GM19099 (cell line): Measurements from ENCODE around the gene TEAD1.

ENCODE experiments used
- POLR2A ChIP-seq: IDR thresholded peaks from 3 replicates; pipeline ENCODE4 v1.6.1; 2011; ENCODE audit warnings: low read depth; ENCODE audit not compliant: insufficient read length; ENCODE audit errors: extremely low read depth

TEAD1 gene

GRCh38 chr11:12678991-12679390, 4.8 kb downstream of the TEAD1 start:
- no peak for TF ChIP-seq POLR2A

GRCh38 chr11:12679471-12679870, 5.2 kb downstream of the TEAD1 start:
- TF ChIP-seq POLR2A, result no peak

DNA sequence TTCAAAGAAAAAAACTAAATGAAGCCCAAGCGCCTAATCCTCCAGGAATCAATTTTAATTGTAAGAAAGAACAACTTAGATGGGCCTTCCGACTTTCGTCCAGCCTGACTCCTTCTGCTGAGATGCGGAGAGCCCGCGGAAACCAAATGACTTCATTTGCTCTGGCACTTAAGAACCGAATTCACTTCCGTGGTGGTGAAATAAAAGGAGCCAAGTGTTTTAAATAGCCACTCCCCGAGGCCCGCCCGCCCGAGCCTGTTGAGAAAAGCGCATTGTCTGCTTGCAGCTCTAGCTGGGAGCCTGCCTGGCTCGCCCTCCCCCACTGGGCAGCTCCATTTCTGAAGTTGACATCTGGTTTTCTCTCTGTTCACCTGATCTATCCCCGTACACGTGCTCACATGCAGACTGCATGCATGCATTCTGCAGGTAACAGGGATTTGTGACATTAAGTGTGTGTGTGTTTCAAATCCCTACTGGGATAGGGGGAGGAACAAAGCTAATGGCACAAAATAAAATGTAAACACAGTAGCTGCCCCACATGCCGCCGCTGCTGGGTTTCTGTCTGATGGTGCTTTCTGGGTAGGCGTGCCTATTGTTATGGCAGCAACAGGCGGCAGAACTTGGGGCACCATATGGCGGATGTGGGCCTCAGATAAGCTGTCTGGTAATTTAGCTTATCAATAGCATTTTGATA, 6.2 kb downstream of the TEAD1 start:
- TF ChIP-seq POLR2A, result no peak

DNA sequence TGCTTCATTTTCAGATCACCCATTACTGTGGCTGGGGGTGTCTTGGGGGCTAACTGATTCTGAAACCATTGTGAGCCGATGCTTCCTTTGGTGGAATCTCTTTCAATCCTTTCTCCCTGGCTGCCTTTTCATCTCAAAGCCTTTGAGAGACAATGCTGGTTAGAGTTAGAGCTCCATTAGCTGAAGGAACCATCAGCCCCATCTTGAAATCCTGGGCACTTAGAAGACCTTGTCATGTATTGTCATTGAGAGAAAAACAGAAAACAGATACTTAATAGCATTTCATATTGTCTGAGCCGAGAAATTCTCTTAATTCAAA, 6.7 kb downstream of the TEAD1 start:
- no peak for TF ChIP-seq POLR2A

DNA sequence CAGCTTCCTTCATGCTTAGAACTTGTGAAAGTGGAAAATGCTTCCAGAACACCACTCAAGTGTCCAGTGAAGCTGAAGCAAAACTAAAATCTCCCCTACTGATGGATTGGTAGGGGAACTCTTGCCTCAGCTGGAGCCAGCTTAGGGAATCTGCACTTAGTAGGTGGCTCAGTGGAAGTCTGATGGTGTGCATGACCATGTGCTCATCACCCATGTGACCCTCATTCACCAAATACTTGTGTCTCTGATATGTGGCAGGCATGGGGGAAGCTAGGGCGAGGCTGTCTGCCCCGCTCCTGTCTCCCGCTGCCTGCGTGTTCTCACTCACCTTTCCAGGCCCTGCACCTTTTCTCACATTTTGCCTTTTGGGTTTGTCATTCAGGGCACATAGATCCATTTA, 7.2 kb downstream of the TEAD1 start:
- TF ChIP-seq POLR2A, result no peak

- no peak for TF ChIP-seq POLR2A
Observed at GRCh38 chr11:12682288-12682687, 8.1 kb downstream of the TEAD1 start.

DNA sequence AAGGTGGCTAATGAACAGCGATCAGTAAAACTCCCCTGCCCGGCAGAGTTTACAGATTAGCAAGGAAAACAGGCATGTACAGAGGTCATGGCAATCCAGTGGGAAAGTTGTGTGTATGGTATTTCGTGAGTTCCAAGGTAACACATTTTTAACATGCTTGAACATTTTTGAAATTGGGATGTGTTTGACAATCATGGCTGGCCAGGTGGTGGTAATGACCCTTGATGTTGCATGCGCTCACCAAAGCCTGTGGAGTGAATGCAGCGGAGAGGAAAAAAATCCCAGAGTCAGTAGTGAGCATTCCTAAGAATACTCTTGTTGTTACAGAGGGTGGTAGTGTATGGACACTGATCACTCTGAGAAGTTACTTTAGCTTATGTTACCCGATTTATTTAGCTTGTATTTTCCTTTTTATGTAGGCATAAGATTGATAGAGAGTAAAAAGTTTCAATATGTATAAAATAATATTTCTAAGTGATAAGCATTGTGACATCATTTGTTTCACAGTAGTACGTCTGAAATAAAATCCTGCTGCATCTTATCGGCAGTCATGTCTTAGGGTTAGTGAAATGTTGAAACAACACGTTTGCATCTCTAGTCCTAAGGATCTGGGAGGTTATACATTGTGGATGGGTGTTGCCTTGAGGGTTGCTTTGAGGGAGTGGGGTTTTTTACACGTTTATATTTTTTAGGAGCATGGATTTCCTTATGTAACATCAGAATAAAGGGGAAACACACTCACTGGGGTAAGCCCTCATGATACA, 8.7 kb downstream of the TEAD1 start:
- no peak for TF ChIP-seq POLR2A

DNA sequence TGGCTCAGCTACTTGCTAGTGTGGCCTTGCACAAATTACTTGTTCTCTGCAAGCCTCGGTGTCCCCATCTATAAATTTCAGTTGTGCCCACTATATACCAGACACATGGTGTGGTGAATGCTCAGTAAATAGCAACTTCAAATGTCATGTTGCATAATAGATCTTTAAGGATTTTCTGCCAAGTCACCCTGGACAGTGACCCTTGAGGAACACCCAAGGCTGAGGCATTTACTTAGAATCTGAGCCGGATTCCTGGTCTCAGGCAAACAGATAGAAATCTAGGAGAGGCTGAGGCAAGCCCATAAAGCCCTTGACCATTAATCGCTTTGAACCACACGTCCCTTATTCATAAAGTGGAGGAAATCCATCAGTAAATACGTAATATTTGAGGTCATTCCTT, 9.7 kb downstream of the TEAD1 start:
- no peak for TF ChIP-seq POLR2A

DNA sequence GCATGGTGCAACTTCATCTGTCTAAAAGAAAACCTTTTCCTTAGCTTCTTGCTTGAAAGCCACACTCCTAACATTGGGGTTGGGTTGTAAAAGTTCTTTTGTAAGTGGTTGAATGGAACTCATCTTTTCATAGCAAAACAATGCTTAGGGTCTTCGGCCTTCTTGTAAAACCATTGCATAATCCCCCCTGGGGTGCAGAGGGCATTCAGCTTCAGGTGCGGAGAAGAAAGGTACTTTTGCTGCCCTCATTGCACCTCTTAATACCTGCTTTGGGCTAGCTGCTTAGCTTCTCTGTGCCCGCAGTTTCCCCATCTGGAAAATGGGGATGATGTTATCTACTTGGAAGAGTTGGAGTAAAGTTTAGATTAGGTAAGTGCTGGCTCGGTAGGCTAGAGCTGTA, 10.1 kb downstream of the TEAD1 start:
- no peak for TF ChIP-seq POLR2A

- TF ChIP-seq POLR2A, result no peak
Observed at GRCh38 chr11:12684816-12685215, 10.6 kb downstream of the TEAD1 start.

DNA sequence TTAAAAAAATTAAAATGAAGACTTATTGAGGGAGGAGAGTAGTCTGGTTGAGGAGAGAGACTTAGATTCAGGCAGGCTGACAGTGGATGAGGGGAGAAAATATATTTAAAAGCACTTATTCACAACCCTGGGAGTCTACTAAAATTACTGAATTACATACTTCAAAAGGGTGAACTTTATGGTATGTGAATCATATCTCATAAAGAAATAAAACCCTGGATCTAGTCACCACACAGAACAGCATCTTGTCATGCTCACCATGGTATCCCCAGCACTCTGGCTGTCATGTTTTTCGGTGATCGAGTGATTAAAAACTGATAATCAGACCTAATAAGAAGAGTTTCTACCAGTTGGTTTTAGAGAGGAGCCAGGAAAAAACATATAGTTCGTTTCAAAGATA, 11.0 kb downstream of the TEAD1 start:
- no peak for TF ChIP-seq POLR2A

GRCh38 chr11:12686246-12687060, 12.2 kb downstream of the TEAD1 start:
- no peak for TF ChIP-seq POLR2A

- TF ChIP-seq POLR2A, result no peak
Observed at GRCh38 chr11:12687216-12687623, 13.0 kb downstream of the TEAD1 start.

DNA sequence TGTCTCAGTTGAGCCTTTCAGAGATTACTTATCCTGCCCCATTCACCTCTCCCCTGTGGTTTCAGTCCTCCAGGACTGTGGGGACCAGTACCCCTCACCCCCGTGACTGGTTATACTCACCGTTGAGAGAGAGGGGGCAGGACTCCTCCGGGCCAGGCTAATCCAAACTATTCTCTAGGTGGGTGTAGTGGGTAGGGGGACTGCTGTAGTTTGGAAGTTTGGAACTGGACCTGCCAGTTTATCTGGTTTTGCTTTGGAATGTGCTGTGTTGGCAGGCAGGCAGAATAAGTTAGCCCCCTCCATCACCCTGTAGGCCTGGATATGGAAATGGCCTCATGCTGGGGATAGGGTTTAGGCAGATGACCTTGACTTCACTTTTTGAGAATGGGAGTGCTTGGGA, 13.5 kb downstream of the TEAD1 start:
- no peak for TF ChIP-seq POLR2A

- no peak for TF ChIP-seq POLR2A
Observed at GRCh38 chr11:12689029-12689755, 15.0 kb downstream of the TEAD1 start.
